ENCODE data around the gene FLRT2. TPM values are rescaled to one million over a fixed set of nuclear protein-coding genes. Genes with fewer than 3 reads are reported as not detected.

FLRT2 gene
- total and polyA plus RNA-seq, 2 of the 4 experiments (the other 2 are of a cell fraction), result 10.2 to 13.1 TPM

GRCh38 chr14:85604714-85605113 is 74.8 kb downstream of the FLRT2 start:
- Histone ChIP-seq H2AFZ (replicated peaks; ENCODE audit: low read length, poor library complexity) (peak overlapping the region; percentile 19), H4K91ac (ENCODE audit: insufficient read depth, low read depth, low read length) (no peak overlapping the region), H3K9me3 (ENCODE audit: control insufficient read depth, insufficient read depth, low read length) (no peaks in the 10 kb centered on the region), H3K9ac (ENCODE audit: low read depth, low read length) (no peak overlapping the region), H3K27me3 (ENCODE audit: control insufficient read depth, insufficient read depth, low read length) (no peaks in the 10 kb centered on the region), H2AK5ac (ENCODE audit: low read depth, low read length) (no peak overlapping the region), H3K4me1 (ENCODE audit: control insufficient read depth, insufficient read depth, low read length) (peaks cover 11% of the 10 kb centered on the region), H3K14ac (replicated peaks; ENCODE audit: low read depth, low read length) (0 out of 2 replicates have a peak overlapping the region, but pooled peaks have one; percentile 15), H4K5ac (ENCODE audit: low read depth, low read length) (no peak overlapping the region), H4K8ac (ENCODE audit: low read depth in 2 of 2, low read length in 2 of 2) (no peak overlapping the region), H2BK20ac (ENCODE audit: low read depth, low read length) (no peak overlapping the region), H3K4me3 (ENCODE audit: insufficient read depth, low read depth, low read length) (no peak overlapping the region), H3K18ac (ENCODE audit: low read depth, low read length) (peak overlapping the region; percentile 5; the same call in 1 of the 2 replicates), H2BK15ac (ENCODE audit: low read depth, low read length) (no peak overlapping the region), H3K27ac (ENCODE audit: insufficient read depth, low read length) (no peak overlapping the region), H3K79me1 (ENCODE audit: low read depth in 1 of 2, low read length in 2 of 2) (peaks cover 0 to 4% of the 10 kb centered on the region in 2 experiments; a peak in 2 of 4 replicates), H3K36me3 (ENCODE audit: control insufficient read depth, insufficient read depth, low read length) (no peaks in the 10 kb centered on the region; the same call in 1 of the 2 replicates), H3K9me1 (ENCODE audit: insufficient read depth, low read length) (peaks cover 9% of the 10 kb centered on the region), H2BK120ac (ENCODE audit: low read depth, low read length) (no peak overlapping the region), H3K4ac (ENCODE audit: low read depth, low read length) (no peak overlapping the region), H3K23ac (ENCODE audit: low read depth, low read length) (no peak overlapping the region), H2BK5ac (ENCODE audit: low read depth, low read length, poor library complexity, severe bottlenecking) (no peak overlapping the region), H4K20me1 (ENCODE audit: insufficient read depth, low read length) (no peaks in the 10 kb centered on the region), H3K56ac (ENCODE audit: extremely low read depth, insufficient read depth, low read length) (no peak overlapping the region), H2AK9ac (replicated peaks; ENCODE audit: low read depth, low read length, poor library complexity) (no peak overlapping the region), H3K4me2 (ENCODE audit: low read depth, low read length) (no peak overlapping the region)
- TF ChIP-seq ELK1 (IDR thresholded peaks at IDR 0.05; ENCODE audit: borderline replicate concordance, low read depth, low read length), result no peak
- no peak for TF ChIP-seq BHLHE40 (IDR thresholded peaks at IDR 0.05; ENCODE audit: low read depth, low read length)
- no peak for TF ChIP-seq CHD1 (IDR thresholded peaks at IDR 0.05; ENCODE audit: low read depth, low read length)
- no peak for TF ChIP-seq RFX5 (IDR thresholded peaks at IDR 0.05; ENCODE audit: low read depth, low read length)
- no peak for TF ChIP-seq RAD21 (IDR thresholded peaks at IDR 0.05; ENCODE audit: low read length)
- DNase-seq (no peak), ATAC-seq (ENCODE audit: low read depth) (no peak)
- dilution Hi-C loops (cut with HindIII; ENCODE audit: low sequenced_read_pairs, unreplicated experiment), result no loop called here
- in situ Hi-C loops (cut with MboI; ENCODE audit: low sequenced_read_pairs), result no loop called here
- WGBS, 2 experiments (ENCODE audit: extremely low coverage in 2 of 2, insufficient read length in 1 of 2), result no CpG with 5 or more reads among the region's 2 CpGs
- no TSS peak for BruUV-seq (replicated peaks)
- ChIA-PET POLR2A (ENCODE audit: unreplicated experiment) (no interaction called here), CTCF (interaction anchor here (0.6 kb wide), 1 partner anchor 8 kb away, joined by 3 read pairs; no protein-coding TSS in a partner anchor)
- intact Hi-C loops (cut with micrococcal nuclease), result no loop called here
